ENCODE measurements around the gene MECR.

The MECR gene

GRCh38 chr1:29245261-29245660 is 14.5 kb upstream of the MECR start:
- peak overlapping the region; percentile 3 for H4K8ac ChIP-seq (ENCODE audit: low read depth, low read length)
- peaks cover 3% of the 10 kb centered on the region for H3K9me3 ChIP-seq (ENCODE audit: insufficient read depth, low read depth, low read length)
- H2BK120ac ChIP-seq (ENCODE audit: insufficient read depth, low read length, poor library complexity): peak overlapping the region; percentile 23
- H3K9ac ChIP-seq (ENCODE audit: low read length): no peak overlapping the region
- no peak overlapping the region for H3K4me3 ChIP-seq (ENCODE audit: low read depth, low read length)
- no peak overlapping the region for H4K12ac ChIP-seq (ENCODE audit: low read depth, low read length)
- peak overlapping the region; percentile 28 for H2BK12ac ChIP-seq (ENCODE audit: low read length)
- no peak overlapping the region for H2AFZ ChIP-seq (ENCODE audit: insufficient read depth, low read length, poor library complexity)
- peaks cover 48 to 60% of the 10 kb centered on the region in 2 experiments for H3K4me1 ChIP-seq (ENCODE audit: control insufficient read depth in 1 of 2, insufficient read depth in 2 of 2, low read length in 2 of 2)
- H3K23ac ChIP-seq (ENCODE audit: low read length): no peak overlapping the region
- H3K27me3 ChIP-seq (ENCODE audit: insufficient read depth, low read length): no peaks in the 10 kb centered on the region
- H3K79me1 ChIP-seq (ENCODE audit: low read length): peaks cover 29% of the 10 kb centered on the region
- H3K79me2 ChIP-seq (ENCODE audit: control insufficient read depth, insufficient read depth, low read length, poor library complexity): peaks cover 15% of the 10 kb centered on the region
- H3K36me3 ChIP-seq (ENCODE audit: control insufficient read depth in 1 of 2, insufficient read depth in 2 of 2, low read length in 2 of 2): no peaks in the 10 kb centered on the region
- DNase-seq: no peak
- H2AK5ac ChIP-seq (ENCODE audit: low read length): peak overlapping the region; percentile 45
- no CpG with 5 or more reads among the region's 6 CpGs for WGBS (ENCODE audit: extremely low coverage, insufficient coverage, insufficient read length)
- no peak overlapping the region for H2BK5ac ChIP-seq (ENCODE audit: low read depth, low read length, poor library complexity)
- H3K27ac ChIP-seq (ENCODE audit: low read depth, low read length): no peak overlapping the region
- H3K18ac ChIP-seq (ENCODE audit: low read length): no peak overlapping the region
- peak overlapping the region; percentile 9 for H3K4ac ChIP-seq (ENCODE audit: low read depth, low read length)
- H3K4me2 ChIP-seq (ENCODE audit: low read length): no peak overlapping the region
- H4K91ac ChIP-seq (ENCODE audit: low read depth, low read length): peak overlapping the region; percentile 20
- H3K14ac ChIP-seq (ENCODE audit: low read length): peak overlapping the region; percentile 18

- no peak overlapping the region for H3K14ac ChIP-seq (ENCODE audit: low read length)
- H3K9me3 ChIP-seq (ENCODE audit: insufficient read depth, low read depth, low read length): peaks cover under 1% of the 10 kb centered on the region
- H3K27me3 ChIP-seq (ENCODE audit: insufficient read depth, low read length): no peaks in the 10 kb centered on the region
- WGBS (ENCODE audit: extremely low coverage, insufficient coverage, insufficient read length): no CpG with 5 or more reads among the region's 3 CpGs
- no peak overlapping the region for H3K18ac ChIP-seq (ENCODE audit: low read length)
- H3K36me3 ChIP-seq (ENCODE audit: control insufficient read depth in 1 of 2, insufficient read depth in 2 of 2, low read length in 2 of 2): no peaks in the 10 kb centered on the region
- no peak overlapping the region for H4K12ac ChIP-seq (ENCODE audit: low read depth, low read length)
- H4K8ac ChIP-seq (ENCODE audit: low read depth, low read length): no peak overlapping the region
- H3K4ac ChIP-seq (ENCODE audit: low read depth, low read length): peak overlapping the region; percentile 30
- H2BK120ac ChIP-seq (ENCODE audit: insufficient read depth, low read length, poor library complexity): no peak overlapping the region
- H3K9ac ChIP-seq (ENCODE audit: low read length): no peak overlapping the region
- H3K4me3 ChIP-seq (ENCODE audit: low read depth, low read length): no peak overlapping the region
- no peak overlapping the region for H3K27ac ChIP-seq (ENCODE audit: low read depth, low read length)
- H2BK5ac ChIP-seq (ENCODE audit: low read depth, low read length, poor library complexity): no peak overlapping the region
- no peak overlapping the region for H2BK12ac ChIP-seq (ENCODE audit: low read length)
- H3K4me1 ChIP-seq (ENCODE audit: control insufficient read depth in 1 of 2, insufficient read depth in 2 of 2, low read length in 2 of 2): peaks cover 49 to 59% of the 10 kb centered on the region in 2 experiments
- H2AK5ac ChIP-seq (ENCODE audit: low read length): no peak overlapping the region
- H3K79me2 ChIP-seq (ENCODE audit: control insufficient read depth, insufficient read depth, low read length, poor library complexity): peaks cover 12% of the 10 kb centered on the region
- H4K91ac ChIP-seq (ENCODE audit: low read depth, low read length): peak overlapping the region; percentile 11
- no peak overlapping the region for H2AFZ ChIP-seq (ENCODE audit: insufficient read depth, low read length, poor library complexity)
- no peak overlapping the region for H3K23ac ChIP-seq (ENCODE audit: low read length)
- DNase-seq: no peak
- no peak overlapping the region for H3K4me2 ChIP-seq (ENCODE audit: low read length)
- H3K79me1 ChIP-seq (ENCODE audit: low read length): peaks cover 19% of the 10 kb centered on the region
These were observed 13.1 kb upstream of the MECR start for GRCh38 chr1:29243871-29244200.

GRCh38 chr1:29243023-29243870 is 12.5 kb upstream of the MECR start:
- peaks cover 48 to 59% of the 10 kb centered on the region in 2 experiments for H3K4me1 ChIP-seq (ENCODE audit: control insufficient read depth in 1 of 2, insufficient read depth in 2 of 2, low read length in 2 of 2)
- no peaks in the 10 kb centered on the region for H3K36me3 ChIP-seq (ENCODE audit: control insufficient read depth in 1 of 2, insufficient read depth in 2 of 2, low read length in 2 of 2)
- H2BK120ac ChIP-seq (ENCODE audit: insufficient read depth, low read length, poor library complexity): no peak overlapping the region
- no peak overlapping the region for H4K12ac ChIP-seq (ENCODE audit: low read depth, low read length)
- WGBS (ENCODE audit: extremely low coverage, insufficient coverage, insufficient read length): no CpG with 5 or more reads among the region's 16 CpGs
- H3K4me3 ChIP-seq (ENCODE audit: low read depth, low read length): no peak overlapping the region
- no peak overlapping the region for H2BK5ac ChIP-seq (ENCODE audit: low read depth, low read length, poor library complexity)
- peaks cover 10% of the 10 kb centered on the region for H3K79me2 ChIP-seq (ENCODE audit: control insufficient read depth, insufficient read depth, low read length, poor library complexity)
- H4K91ac ChIP-seq (ENCODE audit: low read depth, low read length): peak overlapping the region; percentile 12
- H3K14ac ChIP-seq (ENCODE audit: low read length): no peak overlapping the region
- H2AK5ac ChIP-seq (ENCODE audit: low read length): no peak overlapping the region
- H3K18ac ChIP-seq (ENCODE audit: low read length): no peak overlapping the region
- no peak overlapping the region for H4K8ac ChIP-seq (ENCODE audit: low read depth, low read length)
- H3K4me2 ChIP-seq (ENCODE audit: low read length): no peak overlapping the region
- H3K79me1 ChIP-seq (ENCODE audit: low read length): peaks cover 19% of the 10 kb centered on the region
- no peak overlapping the region for H2AFZ ChIP-seq (ENCODE audit: insufficient read depth, low read length, poor library complexity)
- H3K9me3 ChIP-seq (ENCODE audit: insufficient read depth, low read depth, low read length): no peaks in the 10 kb centered on the region
- H2BK12ac ChIP-seq (ENCODE audit: low read length): no peak overlapping the region
- H3K4ac ChIP-seq (ENCODE audit: low read depth, low read length): peak overlapping the region; percentile 16
- H3K27me3 ChIP-seq (ENCODE audit: insufficient read depth, low read length): no peaks in the 10 kb centered on the region
- H3K9ac ChIP-seq (ENCODE audit: low read length): no peak overlapping the region
- no peak for DNase-seq
- no peak overlapping the region for H3K23ac ChIP-seq (ENCODE audit: low read length)
- H3K27ac ChIP-seq (ENCODE audit: low read depth, low read length): no peak overlapping the region

GRCh38 chr1:29240986-29241385 is 10.3 kb upstream of the MECR start:
- H3K4me1 ChIP-seq (ENCODE audit: control insufficient read depth in 1 of 2, insufficient read depth in 2 of 2, low read length in 2 of 2): peaks cover 41 to 57% of the 10 kb centered on the region in 2 experiments
- no CpG with 5 or more reads among the region's 2 CpGs for WGBS (ENCODE audit: extremely low coverage, insufficient coverage, insufficient read length)
- peaks cover 3% of the 10 kb centered on the region for H3K9me3 ChIP-seq (ENCODE audit: insufficient read depth, low read depth, low read length)
- no peaks in the 10 kb centered on the region for H3K36me3 ChIP-seq (ENCODE audit: control insufficient read depth in 1 of 2, insufficient read depth in 2 of 2, low read length in 2 of 2)
- no peak overlapping the region for H3K23ac ChIP-seq (ENCODE audit: low read length)
- peaks cover 17% of the 10 kb centered on the region for H3K79me2 ChIP-seq (ENCODE audit: control insufficient read depth, insufficient read depth, low read length, poor library complexity)
- peak overlapping the region; percentile 70 for H4K91ac ChIP-seq (ENCODE audit: low read depth, low read length)
- DNase-seq: peak; percentile 34 to 54
- H3K27ac ChIP-seq (ENCODE audit: low read depth, low read length): no peak overlapping the region
- H2AFZ ChIP-seq (ENCODE audit: insufficient read depth, low read length, poor library complexity): no peak overlapping the region
- no peaks in the 10 kb centered on the region for H3K27me3 ChIP-seq (ENCODE audit: insufficient read depth, low read length)
- H3K4me3 ChIP-seq (ENCODE audit: low read depth, low read length): no peak overlapping the region
- no peak overlapping the region for H3K18ac ChIP-seq (ENCODE audit: low read length)
- H3K79me1 ChIP-seq (ENCODE audit: low read length): peaks cover 30% of the 10 kb centered on the region
- H3K14ac ChIP-seq (ENCODE audit: low read length): peak overlapping the region; percentile 16
- peak overlapping the region; percentile 36 for H2AK5ac ChIP-seq (ENCODE audit: low read length)
- peak overlapping the region; percentile 26 for H2BK12ac ChIP-seq (ENCODE audit: low read length)
- H4K8ac ChIP-seq (ENCODE audit: low read depth, low read length): no peak overlapping the region
- H2BK120ac ChIP-seq (ENCODE audit: insufficient read depth, low read length, poor library complexity): peak overlapping the region; percentile 1
- no peak overlapping the region for H3K4me2 ChIP-seq (ENCODE audit: low read length)
- H2BK5ac ChIP-seq (ENCODE audit: low read depth, low read length, poor library complexity): no peak overlapping the region
- H3K9ac ChIP-seq (ENCODE audit: low read length): no peak overlapping the region
- H3K4ac ChIP-seq (ENCODE audit: low read depth, low read length): peak overlapping the region; percentile 78
- no peak overlapping the region for H4K12ac ChIP-seq (ENCODE audit: low read depth, low read length)

All from trophoblast cell (in vitro differentiated cells and primary cell).